Measurements from ENCODE around the gene PLSCR4.
"Not testable (repeated sequence)": the region's sequence is repeated elsewhere in the genome, so short reads cannot be mapped to it uniquely, and the experiment has no call there.

PLSCR4 gene

GRCh38 chr3:146243559-146243958 lies 7.3 kb downstream of the PLSCR4 start:
- DNase-seq = no peak

DNA sequence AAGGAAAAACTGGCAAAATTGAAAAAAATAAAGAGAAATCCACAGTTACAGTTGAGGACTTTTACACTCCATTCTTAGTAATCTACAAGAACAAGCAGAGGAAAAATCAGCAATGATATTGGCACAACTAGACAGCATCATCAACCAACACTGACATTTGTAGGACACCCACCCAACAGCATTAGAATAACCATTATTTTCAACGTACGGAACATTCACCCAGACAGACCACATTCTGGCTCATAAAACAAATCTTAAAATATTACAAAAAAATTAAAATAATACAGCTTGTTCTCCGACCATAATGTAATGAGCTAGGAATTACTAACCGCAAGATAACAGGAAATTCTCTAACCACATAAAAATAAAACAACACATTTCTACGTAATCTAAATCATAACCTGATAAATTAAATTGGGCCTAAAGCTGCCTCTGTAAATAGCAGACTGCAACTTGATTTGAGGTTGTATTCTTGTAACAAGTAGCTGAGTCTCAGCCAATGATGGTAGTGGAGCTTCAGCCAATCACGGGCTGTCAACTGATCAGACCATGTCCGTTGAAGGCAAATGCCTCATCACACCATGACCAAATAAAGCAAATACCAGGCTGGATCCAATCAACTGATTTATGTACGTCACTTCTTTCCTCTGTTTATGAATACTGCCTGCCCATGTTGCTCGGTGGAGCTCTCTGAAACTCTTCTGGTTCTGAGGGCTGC lies 9.2 kb downstream of the PLSCR4 start:
- no peak for DNase-seq

DNA sequence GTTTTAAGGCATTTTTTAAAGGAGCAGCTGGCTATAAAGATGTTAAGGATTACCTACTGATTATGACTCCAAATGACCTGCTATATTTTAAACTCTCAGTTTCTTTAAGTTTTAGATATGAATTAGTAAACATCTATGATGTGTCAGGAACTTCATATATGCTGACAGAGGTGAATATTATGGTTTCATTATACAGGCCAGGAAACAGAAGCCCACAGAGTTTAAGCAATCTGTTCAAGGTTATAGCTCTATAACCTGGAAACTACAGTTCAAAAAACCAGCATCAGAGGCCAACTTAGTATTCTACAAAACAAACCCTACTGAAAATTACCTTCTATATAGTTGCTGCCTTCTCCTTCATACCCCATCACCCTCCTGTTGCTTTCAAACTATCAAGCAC lies 17.4 kb downstream of the PLSCR4 start:
- no peak for DNase-seq

GRCh38 chr3:146227486-146227885 lies 23.4 kb downstream of the PLSCR4 start:
- DNase-seq = no peak

DNA sequence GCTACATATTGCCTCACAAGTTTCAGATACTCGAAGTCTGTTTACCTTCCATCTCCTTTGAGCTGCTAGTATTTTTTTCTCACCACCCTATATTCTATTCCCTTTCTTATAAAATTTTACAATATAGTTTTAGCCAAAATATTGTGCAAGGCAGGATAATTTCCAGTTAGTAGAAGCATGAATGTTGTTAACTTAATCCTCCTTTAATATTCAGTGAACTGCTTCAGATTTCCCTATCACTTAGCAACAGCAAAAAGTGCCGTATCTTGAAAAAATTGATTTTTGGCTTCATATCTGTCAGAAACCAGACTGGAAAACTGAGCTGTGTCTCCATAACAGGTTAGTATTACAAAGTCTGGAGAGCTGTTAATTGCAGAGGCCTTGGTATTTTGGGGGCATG lies 24.0 kb downstream of the PLSCR4 start:
- no peak for DNase-seq

DNA sequence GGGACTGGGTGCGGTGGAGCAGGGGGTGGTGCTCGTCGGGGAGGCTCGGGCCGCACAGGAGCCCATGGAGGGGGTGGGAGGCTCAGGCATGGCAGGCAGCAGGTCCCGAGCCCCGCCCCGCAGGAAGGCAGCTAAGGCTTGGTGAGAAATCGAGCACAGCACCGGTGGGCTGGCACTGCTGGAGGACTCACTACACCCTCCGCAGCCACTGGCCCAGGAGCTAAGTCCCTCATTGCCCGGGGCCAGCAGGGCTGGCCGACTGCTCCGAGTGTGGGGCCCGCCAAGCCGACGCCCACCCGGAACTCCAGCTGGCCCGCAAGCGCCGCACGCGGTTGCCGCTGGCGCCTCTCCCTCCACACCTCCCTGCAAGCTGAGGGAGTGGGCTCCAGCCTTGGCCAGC lies 25.4 kb downstream of the PLSCR4 start:
- DNase-seq = not testable (repeated sequence)

DNA sequence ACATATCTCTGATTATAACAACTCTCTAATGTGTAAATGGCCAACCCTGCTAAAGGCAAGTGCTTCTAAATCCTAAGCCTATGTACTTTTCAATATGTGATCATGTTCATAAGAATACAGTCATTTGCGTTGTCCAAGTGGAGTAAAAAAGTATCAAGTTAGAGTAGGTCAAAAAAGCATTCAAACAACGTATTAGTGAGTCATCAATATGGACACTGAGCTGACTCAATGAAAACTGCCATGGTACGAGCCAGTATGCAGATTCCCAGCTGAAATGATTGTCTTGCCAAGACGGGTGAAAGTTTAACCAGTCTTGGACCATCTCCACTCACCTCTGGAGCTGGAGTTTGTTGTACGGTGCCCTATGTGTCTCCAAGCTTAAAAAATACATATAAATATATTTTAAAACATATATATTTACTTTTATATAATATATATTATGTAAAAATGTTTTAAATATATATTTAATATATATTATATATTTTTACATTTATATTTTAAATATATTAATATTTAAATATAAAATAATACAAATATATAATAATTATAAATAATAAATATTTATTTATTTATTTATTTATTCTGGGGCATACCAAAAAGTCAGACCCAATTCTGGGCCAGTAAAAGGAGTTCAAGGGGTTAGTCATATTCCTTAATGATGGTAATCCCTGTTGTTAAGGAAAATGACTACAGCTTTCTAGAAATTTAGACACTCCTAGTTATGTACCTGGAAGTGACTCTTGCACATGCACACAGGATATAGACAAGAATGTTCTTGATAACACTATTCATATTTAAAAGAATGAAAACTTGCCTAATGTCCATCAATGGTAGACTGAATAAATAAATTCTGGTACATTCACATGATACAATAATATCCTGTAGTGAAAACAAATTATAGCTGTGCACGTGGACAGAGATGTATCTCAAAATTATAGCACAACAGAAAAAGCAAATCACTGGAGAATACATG lies 27.2 kb downstream of the PLSCR4 start:
- DNase-seq = no peak

DNA sequence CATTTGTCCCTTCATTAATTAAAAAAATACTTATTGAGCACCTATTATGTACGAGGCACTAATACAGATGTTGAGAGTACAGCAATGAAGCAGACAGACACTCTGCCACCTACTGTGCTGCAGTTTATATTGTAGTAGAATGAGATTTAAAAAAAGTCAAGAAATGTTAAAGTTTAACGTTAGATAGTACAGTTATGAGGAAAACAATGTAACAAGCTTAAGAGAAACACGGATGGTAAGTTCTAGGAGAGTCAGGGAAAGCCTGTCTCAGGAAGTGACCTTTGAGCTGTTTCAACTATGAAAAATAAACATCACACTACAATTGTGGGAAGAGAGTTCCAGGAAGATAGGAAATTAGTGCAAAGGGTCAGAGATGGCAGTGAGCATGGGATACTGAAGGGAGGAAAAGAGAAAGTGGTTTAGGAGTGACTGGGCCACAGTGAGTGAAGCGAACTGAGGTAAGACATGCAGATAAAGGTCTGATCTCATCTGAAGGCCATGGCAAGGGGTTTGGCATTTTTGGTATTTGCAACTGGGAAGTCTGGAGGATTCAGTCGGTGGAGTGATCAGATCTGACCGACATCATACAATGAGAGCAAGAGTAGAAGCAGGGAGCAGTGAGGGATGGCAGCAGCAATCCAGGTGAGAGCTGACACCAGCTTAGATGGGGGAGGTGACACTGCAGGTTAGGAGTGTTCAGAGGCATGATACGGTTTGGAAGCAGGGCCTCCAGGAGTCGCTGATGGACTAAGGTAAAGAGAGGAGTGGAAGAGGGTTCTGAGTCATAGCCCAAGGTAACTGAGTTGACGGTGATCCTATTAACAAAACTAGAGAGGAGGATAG lies 28.5 kb downstream of the PLSCR4 start:
- DNase-seq = no peak

DNA sequence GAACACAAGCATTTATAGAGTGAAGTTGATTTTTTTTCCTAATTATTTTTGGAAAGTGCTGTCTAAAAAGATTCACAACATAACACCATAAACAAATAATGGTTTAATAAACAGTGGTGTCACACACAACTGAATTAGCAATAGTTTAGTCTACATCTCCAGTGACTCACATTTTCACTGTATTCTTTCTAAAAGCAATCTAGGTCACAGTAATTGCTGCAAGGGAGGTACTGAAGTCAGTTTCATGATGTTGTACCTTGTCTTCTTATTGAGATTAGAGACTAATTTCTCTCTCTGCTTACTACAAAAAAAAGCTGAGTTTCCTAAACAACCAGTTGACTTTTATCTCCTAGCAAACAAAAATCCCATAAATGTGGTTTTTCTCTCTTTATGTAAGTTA lies 29.6 kb downstream of the PLSCR4 start:
- DNase-seq = no peak

DNA sequence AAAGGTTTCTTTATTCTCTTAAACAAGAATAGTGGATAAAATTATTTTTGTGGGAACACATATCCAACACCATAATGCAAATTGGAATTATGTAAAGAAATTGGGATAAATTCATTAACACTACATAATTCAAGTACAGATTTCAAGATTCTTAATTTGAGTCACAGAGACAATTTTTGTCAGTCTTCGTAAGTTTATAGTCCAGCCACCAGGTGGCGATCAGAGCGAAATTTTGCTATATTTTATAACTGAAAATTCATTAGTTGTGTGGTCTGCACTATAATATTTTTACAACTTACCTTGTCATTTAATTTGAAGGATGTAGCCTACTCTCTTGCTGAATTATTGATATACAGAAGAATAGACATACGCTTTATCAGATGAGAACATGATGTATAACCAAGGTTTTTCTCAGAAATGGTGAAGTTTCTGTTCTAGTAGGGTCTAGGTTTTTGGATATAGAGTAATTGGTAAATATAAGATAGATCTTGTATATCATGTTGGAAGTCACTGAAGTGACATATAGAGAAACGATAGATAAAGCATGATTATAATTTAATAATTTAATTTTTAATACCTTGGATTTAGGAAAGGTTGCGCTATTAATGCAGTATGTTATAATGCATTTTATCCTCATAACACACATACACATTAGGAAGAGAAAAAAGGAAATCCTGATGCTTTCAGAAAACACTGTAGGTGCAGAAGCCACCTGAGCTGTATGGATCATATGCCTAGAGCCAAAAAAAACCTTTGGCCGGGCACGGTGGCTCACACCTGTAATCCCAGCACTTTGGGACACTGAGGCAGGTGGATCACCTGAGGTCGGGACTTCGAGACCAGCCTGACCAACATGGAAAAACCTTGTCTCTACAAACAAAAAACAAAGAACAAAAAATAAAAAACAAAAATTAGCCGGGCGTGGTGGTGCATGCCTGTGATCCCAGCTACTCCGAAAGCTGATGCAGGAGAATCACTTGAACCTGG lies 31.7 kb downstream of the PLSCR4 start:
- peak; percentile 22 for DNase-seq

GRCh38 chr3:146217324-146217723 lies 33.6 kb downstream of the PLSCR4 start:
- DNase-seq = no peak

GRCh38 chr3:146214493-146214892 lies 36.4 kb downstream of the PLSCR4 start:
- DNase-seq = no peak

GRCh38 chr3:146209371-146209770 lies 41.5 kb downstream of the PLSCR4 start:
- DNase-seq = no peak

- no peak for DNase-seq
Measured at GRCh38 chr3:146203776-146204175, 47.1 kb downstream of the PLSCR4 start.

DNA sequence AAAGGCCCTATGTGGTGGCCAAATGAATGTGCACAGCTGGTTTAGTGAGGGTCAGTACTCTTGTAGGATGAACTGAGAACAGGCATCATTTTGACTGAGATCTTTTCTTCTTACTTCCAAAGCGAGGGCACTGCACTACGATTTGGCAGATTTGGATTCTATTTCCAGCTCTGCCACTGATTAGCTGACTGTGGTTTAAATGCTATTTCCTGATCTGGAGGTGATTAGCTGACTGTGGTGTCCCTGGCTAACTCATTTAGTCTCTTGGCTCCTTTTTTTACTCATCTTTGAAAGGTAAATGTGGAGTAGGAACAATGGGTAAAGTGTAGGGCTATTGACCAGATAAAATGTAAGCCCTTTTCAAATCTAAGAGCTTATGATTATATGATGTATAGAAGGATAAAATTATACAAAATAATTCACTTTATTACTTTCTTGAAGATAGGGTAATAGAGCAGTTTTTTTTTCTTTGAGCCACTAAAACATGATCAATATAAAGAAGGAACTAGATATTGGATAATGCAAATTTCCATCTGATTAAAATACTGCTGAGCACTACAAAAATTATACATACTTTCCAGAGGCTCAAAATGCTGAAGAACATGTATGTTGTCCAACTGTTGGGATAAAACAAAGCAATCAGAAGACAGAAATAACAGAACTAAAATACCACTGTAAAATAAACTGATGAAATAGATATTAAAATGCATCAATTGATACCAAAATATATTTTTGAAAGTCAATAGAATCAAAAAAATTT lies 50.3 kb downstream of the PLSCR4 start:
- no peak for DNase-seq

DNA sequence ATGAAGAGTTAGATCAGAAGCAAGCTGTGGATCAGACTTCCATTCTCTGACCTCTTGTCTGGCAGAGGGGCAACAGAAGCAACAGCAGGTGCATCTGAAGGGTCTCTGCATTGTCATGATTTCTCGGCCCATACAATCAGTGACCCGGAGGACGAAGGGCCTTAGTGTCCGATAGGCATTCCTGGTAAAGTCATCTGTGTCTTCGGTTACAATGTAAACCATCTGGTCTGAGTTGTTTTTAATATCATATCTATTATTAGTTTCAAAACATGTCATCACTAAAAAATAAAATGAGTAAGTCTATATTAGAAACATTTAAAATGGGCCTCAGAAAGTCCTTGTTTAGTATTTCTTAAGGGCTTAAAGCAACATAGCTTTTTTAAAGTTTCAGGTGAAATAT lies 51.1 kb downstream of the PLSCR4 start:
- no peak for DNase-seq

DNA sequence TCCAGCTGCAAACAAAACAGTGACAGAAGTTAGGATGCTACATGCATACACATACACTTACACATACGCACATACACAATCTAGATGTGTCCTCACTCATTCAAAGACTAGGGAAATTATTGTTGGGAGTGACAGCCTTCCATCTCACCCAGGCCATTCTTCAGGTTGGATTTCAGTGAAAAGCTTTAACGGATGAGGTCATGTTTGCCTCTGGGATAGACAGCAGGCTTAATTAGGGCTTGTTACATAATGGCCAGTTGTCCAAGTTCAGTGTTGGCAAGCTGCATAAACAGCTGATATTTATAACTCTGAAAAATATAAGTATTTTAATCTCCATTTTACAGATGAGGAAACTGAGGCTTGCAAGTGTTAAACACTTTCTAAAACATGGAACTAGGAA lies 54.1 kb downstream of the PLSCR4 start:
- no peak for DNase-seq

DNA sequence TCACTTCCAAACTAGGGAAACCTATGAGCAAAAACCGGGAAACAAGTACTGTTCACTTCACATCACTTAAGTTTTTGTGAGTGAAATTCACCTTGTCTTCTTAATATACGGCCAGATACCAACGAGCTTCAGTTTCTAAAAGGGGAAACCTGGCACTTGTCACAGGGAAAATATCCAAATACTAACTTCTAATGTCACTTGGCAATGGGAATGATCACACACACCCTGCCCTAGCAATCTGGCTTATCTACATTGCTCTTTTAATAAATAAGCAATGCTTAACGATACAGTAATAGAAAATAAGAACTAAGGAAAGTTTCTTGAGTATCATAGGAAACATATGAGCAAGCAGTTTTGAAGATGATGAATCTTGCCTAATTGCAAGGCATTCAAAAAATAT lies 55.3 kb downstream of the PLSCR4 start:
- no peak for DNase-seq

DNA sequence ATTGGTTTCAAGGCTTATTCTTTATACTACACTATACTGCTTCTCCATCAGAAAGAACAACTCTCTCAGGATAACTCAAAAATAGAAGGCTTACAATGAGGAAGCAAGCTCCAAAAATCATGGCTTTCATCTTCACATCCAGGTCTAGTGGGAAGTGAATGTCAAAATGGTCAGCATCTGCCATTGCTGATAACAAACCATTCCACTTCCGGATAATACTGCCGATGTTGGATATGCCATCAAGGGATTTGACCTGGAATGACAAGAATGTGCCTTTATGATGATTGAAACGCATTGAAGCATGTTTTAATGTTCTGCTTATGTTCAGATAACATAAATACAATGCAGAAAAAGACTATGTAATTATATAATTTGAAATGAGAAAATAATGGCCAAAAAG lies 55.9 kb downstream of the PLSCR4 start:
- no peak for DNase-seq

DNA sequence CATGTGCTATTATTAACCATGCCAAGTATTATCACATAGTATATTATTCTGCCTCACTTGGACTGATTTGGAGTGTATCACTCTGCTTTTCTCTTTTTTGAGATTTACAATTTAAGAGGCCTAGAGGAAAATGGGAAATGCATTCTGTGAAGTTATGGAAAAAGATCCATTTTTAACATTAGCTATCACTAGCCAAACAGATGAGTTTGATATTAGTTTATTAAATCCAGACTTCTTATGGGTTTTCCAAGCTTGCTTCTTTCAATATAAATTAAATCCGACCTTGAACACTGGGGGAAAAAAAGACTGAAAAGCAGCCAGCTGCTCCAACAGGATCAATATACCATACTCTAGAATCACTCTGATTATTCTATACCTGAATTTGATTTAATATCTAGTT lies 59.9 kb downstream of the PLSCR4 start:
- DNase-seq = no peak

DNA sequence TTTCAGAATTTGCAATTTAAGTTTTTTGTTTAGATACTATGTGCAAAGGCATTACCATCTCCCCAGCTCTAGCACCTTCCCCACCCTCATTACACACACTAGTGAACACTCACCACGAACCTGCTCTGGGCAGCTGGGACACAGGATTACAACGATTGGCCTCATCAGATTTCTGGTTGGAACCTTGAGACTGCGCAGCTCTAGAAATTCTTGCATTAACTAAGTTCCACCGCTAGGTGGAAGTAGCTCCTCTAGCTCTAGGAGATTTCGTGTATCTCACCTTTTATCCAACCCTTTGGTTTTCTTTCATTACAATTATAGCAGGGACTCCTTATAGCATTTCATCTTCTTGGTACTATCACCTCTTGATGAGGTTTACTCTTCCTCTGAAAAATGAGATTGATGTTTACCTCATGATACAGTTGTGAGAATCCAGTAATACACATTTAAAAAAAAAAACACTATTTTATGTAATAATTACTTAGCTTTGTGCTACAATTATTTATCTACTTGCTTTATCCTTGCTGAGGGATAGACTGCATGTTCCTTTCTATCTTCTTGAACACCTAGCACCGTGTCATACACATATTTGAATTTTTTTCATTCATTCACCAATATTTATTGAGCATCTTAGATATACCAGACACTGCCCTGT lies 61.3 kb downstream of the PLSCR4 start:
- DNase-seq = peak; percentile 68

Measured in NCI-H69 (cell line).